Upper lobe of left lung (tissue), 6 donors: ENCODE data around the gene NXF1. TPM values are rescaled to one million over a fixed set of nuclear protein-coding genes. Genes with fewer than 3 reads are reported as not detected.
A peak's percentile ranks its signal among the peaks of the same experiment; 100 is the strongest.
"Not testable (repeated sequence)": the region's sequence is repeated elsewhere in the genome, so short reads cannot be mapped to it uniquely, and the experiment has no call there.

ENCODE experiments used
- ATAC-seq, 2 donors: fragments of 200-7000 bp; cut with Tn5 transposase; one replicate each; pipeline ENCODE4 v1.9.1; 2022; ENCODE audit warnings: mild to moderate bottlenecking in 2 of 2, moderate library complexity in 2 of 2; ENCODE audit not compliant: low FRiP score in 2 of 2
- DNase-seq, 2 donors: peaks; one replicate each; pipeline ENCODE4 v3.0.0-alpha.2; 2019 to 2020
- H3K27ac ChIP-seq, 4 donors: fragments of 200-600 bp; sonication (generic); one replicate each; pipeline ENCODE4 v1.5.1; 2016 to 2019
- H3K27me3 ChIP-seq, 4 donors: fragments of 200-600 bp; sonication (generic); one replicate each; pipeline ENCODE4 v1.5.1; 2017 to 2019
- H3K36me3 ChIP-seq, 4 donors: fragments of 200-600 bp; sonication (generic); one replicate each; pipeline ENCODE4 v1.5.1; 2016 to 2019
- H3K4me1 ChIP-seq, 4 donors: fragments of 200-600 bp; sonication (generic); one replicate each; pipeline ENCODE4 v1.5.1; 2018 to 2019
- H3K4me3 ChIP-seq, 4 donors: fragments of 200-600 bp; sonication (generic); one replicate each; pipeline ENCODE4 v1.5.1; 2017 to 2019; ENCODE audit warnings: mild to moderate bottlenecking in 2 of 4, moderate library complexity in 1 of 4
- H3K9me3 ChIP-seq, 4 donors: fragments of 200-600 bp; sonication (generic); one replicate each; pipeline ENCODE4 v1.5.1; 2018 to 2019
- CTCF ChIP-seq, 6 experiments: fragments of 450-650 bp in 4 of 6; fragments of 200-600 bp in 2 of 6; sonication (generic) in 2 of 6; IDR thresholded peaks; one replicate each; pipeline ENCODE4 v1.5.1; 2016 to 2019; ENCODE audit warnings: antibody characterized with exemption in 6 of 6
- EP300 ChIP-seq, 4 donors: sonication (generic); formaldehyde crosslinking; IDR thresholded peaks; one replicate each; pipeline ENCODE4 v1.5.1; 2017; ENCODE audit warnings: antibody characterized with exemption in 4 of 4, control low read depth in 2 of 4
- POLR2A ChIP-seq, 4 donors: fragments of 450-650 bp; IDR thresholded peaks; one replicate each; pipeline ENCODE4 v1.5.1; 2016 to 2017; ENCODE audit warnings: antibody characterized with exemption in 4 of 4, mild to moderate bottlenecking in 2 of 4
- POLR2AphosphoS5 ChIP-seq, 2 donors: sonication (generic); formaldehyde crosslinking; IDR thresholded peaks; one replicate each; pipeline ENCODE4 v1.5.1; 2017; ENCODE audit warnings: antibody characterized with exemption in 2 of 2
- WGBS, 2 donors: methylation state at CpG; one replicate each; pipeline ENCODE4 v1.1.5; 2017 to 2018; 5-methylcytosine and 5-hydroxymethylcytosine counted together
- total RNA-seq, 6 donors: library from RNA; depleted of rRNA in 4 of 6; stranded (reverse); fragments of >200 nt in 4 of 6; gene quantifications; one replicate each; pipeline versions ENCODE4 v1.1.0 to v1.2.1, GENCODE V29; 2016 to 2021
- donor health status: DM: no; HTN: no; CAD: no; lungs with moderate emphysema.
- donor health status: DM: no; HTN: yes; CAD: no; lungs with severe emphysema.

Gene NXF1
- total RNA-seq, 6 donors from 2014 or later, result 56.1 to 215 (median 81.2) TPM

GRCh38 chr11:62771144-62772021, 33.9 kb downstream of the NXF1 start, which contains the start of gene TAF6L:
Gene TAF6L (plus strand): TSS chr11:62771396. CDS start chr11:62775784, 4,388 bp downstream.
- 3 to 9% methylated on average over 21 to 56 of the region's 60 CpGs for WGBS, 2 donors
- H3K4me1 ChIP-seq, result peaks cover 18 to 24% (median 21%) of the 10 kb centered on the region in 4 donors
- H3K36me3 ChIP-seq, result peaks cover 0 to 23% (median 18%) of the 10 kb centered on the region in 4 donors
- peak; percentile 98 to 100 for DNase-seq
- peak; percentile 98 to 99 for ATAC-seq
- H3K27me3 ChIP-seq, result no peaks in the 10 kb centered on the region
- TF ChIP-seq CTCF (IDR thresholded peaks at IDR 0.05), result no peak
- peak in 2 of 4 donors; percentile 36 to 67 for TF ChIP-seq POLR2A (IDR thresholded peaks at IDR 0.05)
- TF ChIP-seq POLR2AphosphoS5 (IDR thresholded peaks at IDR 0.05), result peak; percentile 74 to 82
- H3K9me3 ChIP-seq, result no peaks in the 10 kb centered on the region
- H3K27ac ChIP-seq, result peak within 1 kb of the TSS; percentile 90 to 97 (median 94)
- H3K4me3 ChIP-seq, result peak within 1 kb of the TSS; percentile 65 to 77 (median 72)

- DNase-seq (peak in 1 of 2 donors; percentile 35), ATAC-seq (peak; percentile 16 to 47)
- H3K36me3 ChIP-seq, result peaks cover 0 to 23% (median 17%) of the 10 kb centered on the region in 4 donors
- peaks cover 18 to 24% (median 21%) of the 10 kb centered on the region in 4 donors for H3K4me1 ChIP-seq
- H3K27me3 ChIP-seq, result no peaks in the 10 kb centered on the region
- TF ChIP-seq POLR2A (IDR thresholded peaks at IDR 0.05) (peak in 1 of 4 donors; percentile 10), POLR2AphosphoS5 (IDR thresholded peaks at IDR 0.05) (no peak), EP300 (IDR thresholded peaks at IDR 0.05) (no peak), CTCF (IDR thresholded peaks at IDR 0.05) (no peak)
- peak overlapping the region; percentile 65 to 77 (median 72) for H3K4me3 ChIP-seq
- peak overlapping the region; percentile 90 to 97 (median 94) for H3K27ac ChIP-seq
- no peaks in the 10 kb centered on the region for H3K9me3 ChIP-seq
- WGBS, 2 donors, result 0 to 3% methylated on average over 18 of the region's 18 CpGs
These were observed 34.5 kb downstream of the NXF1 start for GRCh38 chr11:62770778-62771143.

GRCh38 chr11:62760867-62761227, 44.4 kb downstream of the NXF1 start:
- not testable (repeated sequence) for ATAC-seq, DNase-seq, H3K27me3 ChIP-seq, H3K36me3 ChIP-seq, H3K9me3 ChIP-seq
- peaks cover 11 to 20% (median 12%) of the 10 kb centered on the region in 4 donors for H3K4me1 ChIP-seq
- H3K4me3 ChIP-seq, result peak overlapping the region in 3 of 4 donors; percentile 61 to 88 (median 65)
- H3K27ac ChIP-seq, result peak overlapping the region; percentile 85 to 92 (median 86)
- 32 to 34% methylated on average over 9 of the region's 9 CpGs for WGBS, 2 donors

GRCh38 chr11:62757846-62758788, 47.1 kb downstream of the NXF1 start:
- 65 to 66% methylated on average over 9 of the region's 9 CpGs for WGBS, 2 donors
- DNase-seq, result no peak
- H3K27ac ChIP-seq, result no peak overlapping the region
- no peaks in the 10 kb centered on the region for H3K27me3 ChIP-seq
- H3K36me3 ChIP-seq, result no peaks in the 10 kb centered on the region
- no peak for ATAC-seq
- no peak overlapping the region for H3K4me3 ChIP-seq
- H3K9me3 ChIP-seq, result no peaks in the 10 kb centered on the region
- TF ChIP-seq POLR2A (IDR thresholded peaks at IDR 0.05) (no peak), POLR2AphosphoS5 (IDR thresholded peaks at IDR 0.05) (no peak), EP300 (IDR thresholded peaks at IDR 0.05) (no peak), CTCF (IDR thresholded peaks at IDR 0.05) (no peak)
- H3K4me1 ChIP-seq, result peaks cover 19 to 31% (median 21%) of the 10 kb centered on the region in 4 donors
